ENCODE measurements around the gene KRT25. TPM values are rescaled to one million over a fixed set of nuclear protein-coding genes. Genes with fewer than 3 reads are reported as not detected.

Gene KRT25
- total and polyA plus RNA-seq, 8 donors, result not detected

DNA sequence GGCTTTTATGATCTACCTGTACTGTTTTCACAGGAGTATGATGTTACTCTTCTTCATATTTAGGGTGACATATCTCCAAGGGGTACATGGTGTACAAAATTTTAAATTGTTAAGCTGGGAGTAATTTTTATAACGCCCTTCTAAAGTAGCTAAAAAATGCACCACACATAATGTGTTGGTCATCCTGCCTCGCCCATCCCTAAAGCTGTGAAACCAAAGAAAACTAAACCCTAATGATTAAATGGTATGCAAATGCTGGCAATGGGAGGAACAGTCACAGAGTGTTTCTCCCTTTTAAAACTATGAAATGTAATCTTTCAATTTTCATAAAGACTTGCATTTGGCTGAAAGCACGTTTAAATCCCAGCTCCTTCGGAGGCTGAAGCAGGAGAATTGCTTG lies 49.5 kb downstream of the KRT25 start:
- no peaks in the 10 kb centered on the region for H3K4me1 ChIP-seq
- H3K9me3 ChIP-seq, result no peaks in the 10 kb centered on the region
- no peak overlapping the region for H3K4me3 ChIP-seq
- 56 to 65% methylated on average over 4 of the region's 4 CpGs for WGBS, 2 donors
- intact Hi-C loops (cut with DNase I), result no loop called here
- TF ChIP-seq, protein P1, sequence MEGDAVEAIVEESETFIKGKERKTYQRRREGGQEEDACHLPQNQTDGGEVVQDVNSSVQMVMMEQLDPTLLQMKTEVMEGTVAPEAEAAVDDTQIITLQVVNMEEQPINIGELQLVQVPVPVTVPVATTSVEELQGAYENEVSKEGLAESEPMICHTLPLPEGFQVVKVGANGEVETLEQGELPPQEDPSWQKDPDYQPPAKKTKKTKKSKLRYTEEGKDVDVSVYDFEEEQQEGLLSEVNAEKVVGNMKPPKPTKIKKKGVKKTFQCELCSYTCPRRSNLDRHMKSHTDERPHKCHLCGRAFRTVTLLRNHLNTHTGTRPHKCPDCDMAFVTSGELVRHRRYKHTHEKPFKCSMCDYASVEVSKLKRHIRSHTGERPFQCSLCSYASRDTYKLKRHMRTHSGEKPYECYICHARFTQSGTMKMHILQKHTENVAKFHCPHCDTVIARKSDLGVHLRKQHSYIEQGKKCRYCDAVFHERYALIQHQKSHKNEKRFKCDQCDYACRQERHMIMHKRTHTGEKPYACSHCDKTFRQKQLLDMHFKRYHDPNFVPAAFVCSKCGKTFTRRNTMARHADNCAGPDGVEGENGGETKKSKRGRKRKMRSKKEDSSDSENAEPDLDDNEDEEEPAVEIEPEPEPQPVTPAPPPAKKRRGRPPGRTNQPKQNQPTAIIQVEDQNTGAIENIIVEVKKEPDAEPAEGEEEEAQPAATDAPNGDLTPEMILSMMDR (IDR thresholded peaks at IDR 0.05), result no peak
- H3K27me3 ChIP-seq, result peaks cover 0 to 4% (median 0%) of the 10 kb centered on the region in 4 donors
- DNase-seq (no peak), ATAC-seq (no peak), FAIRE-seq (no peak)
- H3K27ac ChIP-seq, result no peak overlapping the region
- no peaks in the 10 kb centered on the region for H3K36me3 ChIP-seq

- TF ChIP-seq, protein P1 (IDR thresholded peaks at IDR 0.05), result no peak
- no peaks in the 10 kb centered on the region for H3K36me3 ChIP-seq
- DNase-seq (no peak), FAIRE-seq (no peak), ATAC-seq (no peak)
- peaks cover 0 to 7% (median 0%) of the 10 kb centered on the region in 4 donors for H3K27me3 ChIP-seq
- no peak within 1 kb of the TSS for H3K27ac ChIP-seq
- no peak within 1 kb of the TSS for H3K4me3 ChIP-seq
- H3K9me3 ChIP-seq, result no peaks in the 10 kb centered on the region
- H3K4me1 ChIP-seq, result no peaks in the 10 kb centered on the region
- intact Hi-C loops (cut with DNase I), result no loop called here
- 71 to 80% methylated on average over 7 of the region's 7 CpGs for WGBS, 2 donors
These were observed 51.5 kb downstream of the KRT25 start, which contains the start of gene KRT24 for GRCh38 chr17:40703652-40704051. TSS of gene KRT24 (minus strand) at chr17:40703752. CDS start at chr17:40703693, 59 bp downstream.

DNA sequence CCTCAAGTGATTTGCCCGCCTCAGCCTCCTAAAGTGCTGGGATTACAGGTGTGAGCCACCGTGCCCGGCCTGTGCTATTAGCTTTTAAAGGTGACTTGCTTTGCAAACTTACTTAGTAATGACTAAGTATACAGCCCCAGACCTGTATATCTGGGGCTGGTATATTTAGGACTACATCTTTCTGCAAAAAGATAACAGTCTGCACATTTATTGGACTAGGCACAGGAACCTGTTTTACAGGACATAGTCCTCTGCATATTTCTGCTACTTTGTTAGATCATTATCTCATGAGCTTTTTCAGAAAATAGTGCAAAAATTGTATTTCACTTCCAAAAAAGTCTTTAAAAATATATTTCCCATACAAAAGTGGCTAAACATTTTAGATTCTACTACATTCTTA lies 52.9 kb downstream of the KRT25 start:
- Histone ChIP-seq H3K9me3 (no peaks in the 10 kb centered on the region), H3K27me3 (peaks cover 0 to 7% (median 0%) of the 10 kb centered on the region in 4 donors), H3K4me1 (peaks cover 0 to 3% (median 0%) of the 10 kb centered on the region in 3 donors), H3K36me3 (no peaks in the 10 kb centered on the region), H3K4me3 (no peak overlapping the region), H3K27ac (no peak overlapping the region)
- WGBS, 2 donors, result 62 to 67% methylated on average over 3 of the region's 3 CpGs
- intact Hi-C loops (cut with DNase I), result no loop called here
- FAIRE-seq (no peak), DNase-seq (no peak), ATAC-seq (no peak)
- TF ChIP-seq, protein P1 (IDR thresholded peaks at IDR 0.05), result no peak

GRCh38 chr17:40699853-40700252 lies 55.3 kb downstream of the KRT25 start:
- H3K4me1 ChIP-seq, result peaks cover 0 to 6% (median 3%) of the 10 kb centered on the region in 3 donors
- H3K36me3 ChIP-seq, result no peaks in the 10 kb centered on the region
- no peak overlapping the region for H3K27ac ChIP-seq
- intact Hi-C loops (cut with DNase I), result no loop called here
- H3K4me3 ChIP-seq, result no peak overlapping the region
- no peak for DNase-seq
- no peak for FAIRE-seq
- no peaks in the 10 kb centered on the region for H3K9me3 ChIP-seq
- ATAC-seq, result no peak
- WGBS, 2 donors, result 63 to 68% methylated on average over 5 of the region's 5 CpGs
- TF ChIP-seq, protein P1 (IDR thresholded peaks at IDR 0.05), result no peak
- H3K27me3 ChIP-seq, result peaks cover 0 to 7% (median 0%) of the 10 kb centered on the region in 4 donors

DNA sequence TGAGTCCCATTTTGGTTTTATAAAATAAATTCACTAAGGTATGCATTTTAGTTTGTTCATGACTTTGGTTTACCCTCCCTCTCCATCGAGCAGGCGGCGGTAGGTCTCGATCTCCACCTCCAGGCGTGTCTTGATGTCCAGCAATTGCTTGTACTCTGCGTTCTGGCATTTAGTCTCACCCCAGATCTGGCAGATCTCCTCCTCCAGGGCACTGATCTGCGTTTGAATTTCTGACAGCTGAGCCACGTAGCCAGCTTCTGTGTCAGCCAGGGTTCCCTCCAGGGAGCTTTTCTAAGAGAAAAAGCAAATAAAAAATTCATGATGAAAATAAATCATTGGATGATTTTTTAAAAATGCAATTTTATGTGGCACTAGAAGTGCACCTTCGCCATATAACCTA lies 55.8 kb downstream of the KRT25 start:
- H3K4me1 ChIP-seq, result peaks cover 0 to 6% (median 3%) of the 10 kb centered on the region in 3 donors

More for the DNA sequence above, 55.8 kb downstream of the KRT25 start:
- intact Hi-C loops (cut with DNase I), result no loop called here
- no peak overlapping the region for H3K27ac ChIP-seq
- ATAC-seq (peak in 1 of 4 donors; percentile 25), FAIRE-seq (no peak), DNase-seq (no peak)
- no peaks in the 10 kb centered on the region for H3K9me3 ChIP-seq
- 53 to 58% methylated on average over 9 of the region's 9 CpGs for whole genome bisulfite sequencing, 2 donors
- H3K27me3 ChIP-seq, result peaks cover 0 to 4% (median 0%) of the 10 kb centered on the region in 4 donors
- H3K4me3 ChIP-seq, result no peak overlapping the region
- H3K36me3 ChIP-seq, result no peaks in the 10 kb centered on the region
- TF ChIP-seq, protein P1 (IDR thresholded peaks at IDR 0.05), result no peak

Other genes starting within 250 kb of the KRT25 start
- under 1 TPM in 3 of 6 donors, not detected in 3; 0.09 to 0.82 (median 0.09) TPM for gene CCR7, start 189.9 kb downstream of the KRT25 start, total RNA-seq
- gene CCR7, start 189.9 kb downstream of the KRT25 start, polyA plus RNA-seq, result under 1 TPM; 0.07 to 0.08 TPM
- 10 to 100 TPM; 21.7 to 48.5 (median 35.4) TPM for gene SMARCE1, start 107.5 kb downstream of the KRT25 start, total RNA-seq
- gene SMARCE1, start 107.5 kb downstream of the KRT25 start, polyA plus RNA-seq, result 10 to 100 TPM; 29.0 to 55.8 TPM
- 1 to 10 TPM in 3 of 6 donors, under 1 TPM in 3; 0.28 to 2.7 (median 1.1) TPM for gene KRT222, start 90.2 kb downstream of the KRT25 start, total RNA-seq
- gene KRT222, start 90.2 kb downstream of the KRT25 start, polyA plus RNA-seq, result 1 to 10 TPM; 1.4 to 4.9 TPM
- gene KRT24, start 51.6 kb downstream of the KRT25 start, total RNA-seq, result not detected
- under 1 TPM in 1 of 2 donors, not detected in 1; 0.08 TPM for gene KRT24, start 51.6 kb downstream of the KRT25 start, polyA plus RNA-seq
- not detected for gene KRT26, start 16.9 kb upstream of the KRT25 start, total RNA-seq
- not detected for gene KRT26, start 16.9 kb upstream of the KRT25 start, polyA plus RNA-seq
- gene KRT27, start 27.2 kb upstream of the KRT25 start, total RNA-seq, result not detected
- gene KRT27, start 27.2 kb upstream of the KRT25 start, polyA plus RNA-seq, result not detected
- not detected for gene KRT28, start 44.6 kb upstream of the KRT25 start, total RNA-seq
- gene KRT28, start 44.6 kb upstream of the KRT25 start, polyA plus RNA-seq, result not detected
- 10 to 100 TPM; 13.9 to 25.5 (median 19.6) TPM for gene KRT10, start 67.3 kb upstream of the KRT25 start, total RNA-seq
- gene KRT10, start 67.3 kb upstream of the KRT25 start, polyA plus RNA-seq, result 10 to 100 TPM; 29.2 to 31.0 TPM
- gene KRT12, start 111.9 kb upstream of the KRT25 start, total RNA-seq, result not detected
- gene KRT12, start 111.9 kb upstream of the KRT25 start, polyA plus RNA-seq, result not detected
- under 1 TPM in 1 of 6 donors, not detected in 5; 0.63 TPM for gene KRT20, start 129.9 kb upstream of the KRT25 start, total RNA-seq
- under 1 TPM in 1 of 2 donors, not detected in 1; 0.46 TPM for gene KRT20, start 129.9 kb upstream of the KRT25 start, polyA plus RNA-seq
- 10 to 100 TPM in 2 of 6 donors, 1 to 10 TPM in 1, under 1 TPM in 3; 0.78 to 17.7 (median 1.1) TPM for gene KRT23, start 182.3 kb upstream of the KRT25 start, total RNA-seq
- gene KRT23, start 182.3 kb upstream of the KRT25 start, polyA plus RNA-seq, result 1 to 10 TPM in 1 of 2 donors, under 1 TPM in 1; 0.59 to 7.6 TPM
- not detected for gene KRT39, start 211.6 kb upstream of the KRT25 start, total RNA-seq
- not detected for gene KRT39, start 211.6 kb upstream of the KRT25 start, polyA plus RNA-seq
- under 1 TPM in 3 of 6 donors, not detected in 3; 0.09 to 0.24 (median 0.20) TPM for gene KRT40, start 229.0 kb upstream of the KRT25 start, total RNA-seq
- 1 to 10 TPM in 1 of 2 donors, under 1 TPM in 1; 0.61 to 1.0 TPM for gene KRT40, start 229.0 kb upstream of the KRT25 start, polyA plus RNA-seq
- not detected for gene KRTAP3-3, start 238.8 kb upstream of the KRT25 start, total RNA-seq
- gene KRTAP3-3, start 238.8 kb upstream of the KRT25 start, polyA plus RNA-seq, result under 1 TPM in 1 of 2 donors, not detected in 1; 0.30 TPM
- gene KRTAP3-2, start 244.6 kb upstream of the KRT25 start, total RNA-seq, result not detected
- gene KRTAP3-2, start 244.6 kb upstream of the KRT25 start, polyA plus RNA-seq, result not detected

Measured in pancreas (tissue), 10 donors.